Measurements from ENCODE around the gene TCF7L2.

TCF7L2 gene

GRCh38 chr10:112963835-112964234 lies 13.8 kb downstream of the TCF7L2 start:
- Histone ChIP-seq H3K4me3 (ENCODE audit: low read depth in 1 of 2, low read length in 2 of 2) (no peak overlapping the region), H3K27ac (ENCODE audit: low read depth, low read length) (no peak overlapping the region), H3K9me3 (ENCODE audit: control insufficient read depth in 1 of 2, low read length in 2 of 2) (no peaks in the 10 kb centered on the region), H3K27me3 (ENCODE audit: control insufficient read depth in 1 of 2, insufficient read depth in 2 of 2, low read length in 2 of 2) (no peaks in the 10 kb centered on the region), H3K4me1 (ENCODE audit: control insufficient read depth in 1 of 2, insufficient read depth in 2 of 2, low read length in 2 of 2) (peaks cover 8 to 12% of the 10 kb centered on the region in 2 donors), H3K9ac (ENCODE audit: low read depth in 1 of 2, low read length in 2 of 2) (no peak overlapping the region), H3K36me3 (ENCODE audit: control insufficient read depth in 1 of 2, insufficient read depth in 2 of 2, low read length in 2 of 2) (peaks cover 17 to 37% of the 10 kb centered on the region in 2 donors)

GRCh38 chr10:112964482-112964881 lies 14.4 kb downstream of the TCF7L2 start:
- Histone ChIP-seq H3K36me3 (ENCODE audit: control insufficient read depth in 1 of 2, insufficient read depth in 2 of 2, low read length in 2 of 2) (peaks cover 23 to 39% of the 10 kb centered on the region in 2 donors), H3K27ac (ENCODE audit: low read depth, low read length) (no peak overlapping the region), H3K9ac (ENCODE audit: low read depth in 1 of 2, low read length in 2 of 2) (no peak overlapping the region), H3K9me3 (ENCODE audit: control insufficient read depth in 1 of 2, low read length in 2 of 2) (no peaks in the 10 kb centered on the region), H3K27me3 (ENCODE audit: control insufficient read depth in 1 of 2, insufficient read depth in 2 of 2, low read length in 2 of 2) (no peaks in the 10 kb centered on the region), H3K4me3 (ENCODE audit: low read depth in 1 of 2, low read length in 2 of 2) (no peak overlapping the region), H3K4me1 (ENCODE audit: control insufficient read depth in 1 of 2, insufficient read depth in 2 of 2, low read length in 2 of 2) (peaks cover 2 to 12% of the 10 kb centered on the region in 2 donors)

DNA sequence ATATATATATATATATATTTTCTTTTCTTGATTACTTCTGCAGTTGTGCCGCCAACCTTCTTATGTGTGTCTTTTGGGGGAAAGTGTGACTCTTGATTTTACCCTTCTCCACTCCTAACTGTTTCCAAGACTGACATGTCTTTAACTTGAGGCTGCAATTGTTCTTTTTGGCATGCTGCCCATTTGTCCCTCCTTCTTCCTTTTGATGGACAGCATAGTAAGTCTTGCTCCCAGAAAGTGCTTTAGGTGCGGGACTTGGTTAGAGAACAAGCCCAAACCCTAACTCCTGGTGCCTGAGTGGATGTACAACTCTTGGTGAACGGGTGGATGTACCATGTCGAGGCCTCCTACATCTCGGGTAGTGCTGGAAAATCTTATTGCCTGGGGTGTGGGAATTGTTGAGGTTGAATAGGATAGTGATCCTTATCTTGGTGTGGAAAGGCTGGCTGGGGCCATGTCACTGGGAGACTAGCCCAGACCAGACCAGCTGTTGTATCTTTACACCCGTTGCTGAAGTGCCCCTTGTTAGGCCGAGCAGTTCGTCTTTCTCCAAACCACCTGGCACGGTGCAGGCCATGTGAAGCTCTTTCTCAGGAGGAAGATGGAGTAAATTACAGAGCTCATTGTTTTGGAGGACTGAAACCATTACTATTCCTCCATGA lies 16.3 kb downstream of the TCF7L2 start:
- no peak overlapping the region for H3K4me3 ChIP-seq (ENCODE audit: low read depth in 1 of 2, low read length in 2 of 2)
- H3K4me1 ChIP-seq (ENCODE audit: control insufficient read depth in 1 of 2, insufficient read depth in 2 of 2, low read length in 2 of 2) = peaks cover 0 to 10% of the 10 kb centered on the region in 2 donors
- peaks cover 34 to 48% of the 10 kb centered on the region in 2 donors for H3K36me3 ChIP-seq (ENCODE audit: control insufficient read depth in 1 of 2, insufficient read depth in 2 of 2, low read length in 2 of 2)
- H3K27me3 ChIP-seq (ENCODE audit: control insufficient read depth in 1 of 2, insufficient read depth in 2 of 2, low read length in 2 of 2) = no peaks in the 10 kb centered on the region
- H3K27ac ChIP-seq (ENCODE audit: low read depth, low read length) = no peak overlapping the region
- no peaks in the 10 kb centered on the region for H3K9me3 ChIP-seq (ENCODE audit: control insufficient read depth in 1 of 2, low read length in 2 of 2)
- H3K9ac ChIP-seq (ENCODE audit: low read depth in 1 of 2, low read length in 2 of 2) = no peak overlapping the region

- peaks cover 0 to 10% of the 10 kb centered on the region in 2 donors for H3K4me1 ChIP-seq (ENCODE audit: control insufficient read depth in 1 of 2, insufficient read depth in 2 of 2, low read length in 2 of 2)
- H3K9ac ChIP-seq (ENCODE audit: low read depth in 1 of 2, low read length in 2 of 2) = no peak overlapping the region
- H3K4me3 ChIP-seq (ENCODE audit: low read depth in 1 of 2, low read length in 2 of 2) = no peak overlapping the region
- no peaks in the 10 kb centered on the region for H3K27me3 ChIP-seq (ENCODE audit: control insufficient read depth in 1 of 2, insufficient read depth in 2 of 2, low read length in 2 of 2)
- peaks cover 34 to 49% of the 10 kb centered on the region in 2 donors for H3K36me3 ChIP-seq (ENCODE audit: control insufficient read depth in 1 of 2, insufficient read depth in 2 of 2, low read length in 2 of 2)
- H3K27ac ChIP-seq (ENCODE audit: low read depth, low read length) = no peak overlapping the region
- no peaks in the 10 kb centered on the region for H3K9me3 ChIP-seq (ENCODE audit: control insufficient read depth in 1 of 2, low read length in 2 of 2)
Measured at GRCh38 chr10:112967200-112967599, 17.2 kb downstream of the TCF7L2 start.

- Histone ChIP-seq H3K9me3 (ENCODE audit: control insufficient read depth in 1 of 2, low read length in 2 of 2) (no peaks in the 10 kb centered on the region), H3K27ac (ENCODE audit: low read depth, low read length) (no peak overlapping the region), H3K4me1 (ENCODE audit: control insufficient read depth in 1 of 2, insufficient read depth in 2 of 2, low read length in 2 of 2) (peaks cover 0 to 10% of the 10 kb centered on the region in 2 donors), H3K9ac (ENCODE audit: low read depth in 1 of 2, low read length in 2 of 2) (no peak overlapping the region), H3K36me3 (ENCODE audit: control insufficient read depth in 1 of 2, insufficient read depth in 2 of 2, low read length in 2 of 2) (peaks cover 31 to 66% of the 10 kb centered on the region in 2 donors), H3K27me3 (ENCODE audit: control insufficient read depth in 1 of 2, insufficient read depth in 2 of 2, low read length in 2 of 2) (no peaks in the 10 kb centered on the region), H3K4me3 (ENCODE audit: low read depth in 1 of 2, low read length in 2 of 2) (no peak overlapping the region)
Measured at GRCh38 chr10:112969131-112969530, 19.1 kb downstream of the TCF7L2 start.

DNA sequence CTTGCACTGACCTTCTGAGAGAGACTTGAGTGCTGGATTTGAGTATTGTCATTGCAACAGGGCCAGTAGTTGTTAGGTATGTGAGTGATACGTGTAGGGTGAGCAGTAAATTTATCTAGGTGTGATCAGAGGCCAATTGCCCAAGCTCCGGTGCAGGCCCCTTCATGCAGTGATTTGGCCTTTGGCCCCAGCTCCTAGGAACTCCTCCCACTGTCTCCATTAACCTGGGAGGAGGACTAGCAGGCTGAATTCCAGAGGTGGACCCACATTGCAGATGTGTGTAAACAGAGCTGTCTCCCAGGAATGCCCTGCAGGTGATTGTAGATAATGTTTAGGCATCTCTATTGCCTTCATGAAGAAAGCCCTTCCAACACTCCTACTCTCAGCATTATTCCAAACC lies 19.5 kb downstream of the TCF7L2 start:
- H3K9ac ChIP-seq (ENCODE audit: low read depth in 1 of 2, low read length in 2 of 2) = no peak overlapping the region
- H3K4me1 ChIP-seq (ENCODE audit: control insufficient read depth in 1 of 2, insufficient read depth in 2 of 2, low read length in 2 of 2) = peaks cover 0 to 10% of the 10 kb centered on the region in 2 donors
- H3K36me3 ChIP-seq (ENCODE audit: control insufficient read depth in 1 of 2, insufficient read depth in 2 of 2, low read length in 2 of 2) = peaks cover 28 to 66% of the 10 kb centered on the region in 2 donors
- no peak overlapping the region for H3K27ac ChIP-seq (ENCODE audit: low read depth, low read length)
- no peak overlapping the region for H3K4me3 ChIP-seq (ENCODE audit: low read depth in 1 of 2, low read length in 2 of 2)
- H3K9me3 ChIP-seq (ENCODE audit: control insufficient read depth in 1 of 2, low read length in 2 of 2) = no peaks in the 10 kb centered on the region
- no peaks in the 10 kb centered on the region for H3K27me3 ChIP-seq (ENCODE audit: control insufficient read depth in 1 of 2, insufficient read depth in 2 of 2, low read length in 2 of 2)

GRCh38 chr10:112970021-112970420 lies 20.0 kb downstream of the TCF7L2 start:
- H3K4me3 ChIP-seq (ENCODE audit: low read depth in 1 of 2, low read length in 2 of 2) = no peak overlapping the region
- peaks cover 28 to 63% of the 10 kb centered on the region in 2 donors for H3K36me3 ChIP-seq (ENCODE audit: control insufficient read depth in 1 of 2, insufficient read depth in 2 of 2, low read length in 2 of 2)
- no peaks in the 10 kb centered on the region for H3K9me3 ChIP-seq (ENCODE audit: control insufficient read depth in 1 of 2, low read length in 2 of 2)
- no peak overlapping the region for H3K27ac ChIP-seq (ENCODE audit: low read depth, low read length)
- no peaks in the 10 kb centered on the region for H3K27me3 ChIP-seq (ENCODE audit: control insufficient read depth in 1 of 2, insufficient read depth in 2 of 2, low read length in 2 of 2)
- H3K9ac ChIP-seq (ENCODE audit: low read depth in 1 of 2, low read length in 2 of 2) = no peak overlapping the region
- peaks cover 0 to 10% of the 10 kb centered on the region in 2 donors for H3K4me1 ChIP-seq (ENCODE audit: control insufficient read depth in 1 of 2, insufficient read depth in 2 of 2, low read length in 2 of 2)

DNA sequence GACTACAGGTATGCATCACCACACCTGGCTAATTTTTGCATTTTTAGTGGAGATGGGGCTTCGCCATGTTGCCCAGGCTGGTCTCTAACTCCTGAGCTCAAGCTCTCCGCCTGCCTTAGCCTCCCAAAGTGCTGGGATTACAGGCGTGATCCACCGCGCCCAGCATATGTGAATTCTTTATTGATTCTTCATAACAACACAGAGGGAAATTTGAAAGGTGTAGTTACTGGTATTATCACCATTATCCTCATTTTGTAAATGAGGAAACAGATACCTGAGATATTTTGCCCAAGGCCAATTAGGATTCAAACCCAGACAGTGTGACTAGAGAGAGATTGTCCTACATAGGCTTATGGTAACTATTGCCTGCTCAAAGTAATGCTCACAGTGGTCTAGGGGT lies 22.6 kb downstream of the TCF7L2 start:
- H3K27me3 ChIP-seq (ENCODE audit: control insufficient read depth in 1 of 2, insufficient read depth in 2 of 2, low read length in 2 of 2) = no peaks in the 10 kb centered on the region
- H3K27ac ChIP-seq (ENCODE audit: low read depth, low read length) = no peak overlapping the region
- H3K9me3 ChIP-seq (ENCODE audit: control insufficient read depth in 1 of 2, low read length in 2 of 2) = no peaks in the 10 kb centered on the region
- H3K9ac ChIP-seq (ENCODE audit: low read depth in 1 of 2, low read length in 2 of 2) = no peak overlapping the region
- no peak overlapping the region for H3K4me3 ChIP-seq (ENCODE audit: low read depth in 1 of 2, low read length in 2 of 2)
- peaks cover 23 to 60% of the 10 kb centered on the region in 2 donors for H3K36me3 ChIP-seq (ENCODE audit: control insufficient read depth in 1 of 2, insufficient read depth in 2 of 2, low read length in 2 of 2)
- H3K4me1 ChIP-seq (ENCODE audit: control insufficient read depth in 1 of 2, insufficient read depth in 2 of 2, low read length in 2 of 2) = peaks cover 0 to 10% of the 10 kb centered on the region in 2 donors

- Histone ChIP-seq H3K4me1 (ENCODE audit: control insufficient read depth in 1 of 2, insufficient read depth in 2 of 2, low read length in 2 of 2) (peaks cover 0 to 10% of the 10 kb centered on the region in 2 donors), H3K4me3 (ENCODE audit: low read depth in 1 of 2, low read length in 2 of 2) (no peak overlapping the region), H3K36me3 (ENCODE audit: control insufficient read depth in 1 of 2, insufficient read depth in 2 of 2, low read length in 2 of 2) (peaks cover 23 to 58% of the 10 kb centered on the region in 2 donors), H3K27ac (ENCODE audit: low read depth, low read length) (no peak overlapping the region), H3K9me3 (ENCODE audit: control insufficient read depth in 1 of 2, low read length in 2 of 2) (no peaks in the 10 kb centered on the region), H3K9ac (ENCODE audit: low read depth in 1 of 2, low read length in 2 of 2) (no peak overlapping the region), H3K27me3 (ENCODE audit: control insufficient read depth in 1 of 2, insufficient read depth in 2 of 2, low read length in 2 of 2) (no peaks in the 10 kb centered on the region)
Measured at GRCh38 chr10:112973046-112973445, 23.0 kb downstream of the TCF7L2 start.

- no peak overlapping the region for H3K27ac ChIP-seq (ENCODE audit: low read depth, low read length)
- no peaks in the 10 kb centered on the region for H3K9me3 ChIP-seq (ENCODE audit: control insufficient read depth in 1 of 2, low read length in 2 of 2)
- H3K27me3 ChIP-seq (ENCODE audit: control insufficient read depth in 1 of 2, insufficient read depth in 2 of 2, low read length in 2 of 2) = no peaks in the 10 kb centered on the region
- H3K36me3 ChIP-seq (ENCODE audit: control insufficient read depth in 1 of 2, insufficient read depth in 2 of 2, low read length in 2 of 2) = peaks cover 23 to 51% of the 10 kb centered on the region in 2 donors
- no peak overlapping the region for H3K9ac ChIP-seq (ENCODE audit: low read depth in 1 of 2, low read length in 2 of 2)
- peaks cover 0 to 10% of the 10 kb centered on the region in 2 donors for H3K4me1 ChIP-seq (ENCODE audit: control insufficient read depth in 1 of 2, insufficient read depth in 2 of 2, low read length in 2 of 2)
- H3K4me3 ChIP-seq (ENCODE audit: low read depth in 1 of 2, low read length in 2 of 2) = no peak overlapping the region
Measured at GRCh38 chr10:112973805-112974204, 23.8 kb downstream of the TCF7L2 start.
